Stimulated activated CD8-positive, alpha-beta memory T cell treated with anti-CD3 and anti-CD28 coated beads, Interleukin-15, amount 100 ng/mL, for 48 hours (primary cell): Measurements from ENCODE around the gene REEP1.
"Not testable (repeated sequence)": the region's sequence is repeated elsewhere in the genome, so short reads cannot be mapped to it uniquely, and the experiment has no call there.

ENCODE experiments used
- DNase-seq, 2 donors: peaks; one replicate each; pipeline ENCODE4 v3.0.0-alpha.2; 2020; ENCODE audit warnings: low read depth in 2 of 2

The REEP1 gene

GRCh38 chr2:86345783-86346370 lies 8.5 kb upstream of the REEP1 start:
- not testable (repeated sequence) for DNase-seq

GRCh38 chr2:86344404-86344803 lies 7.0 kb upstream of the REEP1 start:
- no peak for DNase-seq

- DNase-seq, result no peak
Observed at GRCh38 chr2:86342488-86342887, 5.1 kb upstream of the REEP1 start.

GRCh38 chr2:86341470-86341869 lies 4.0 kb upstream of the REEP1 start:
- no peak for DNase-seq

DNA sequence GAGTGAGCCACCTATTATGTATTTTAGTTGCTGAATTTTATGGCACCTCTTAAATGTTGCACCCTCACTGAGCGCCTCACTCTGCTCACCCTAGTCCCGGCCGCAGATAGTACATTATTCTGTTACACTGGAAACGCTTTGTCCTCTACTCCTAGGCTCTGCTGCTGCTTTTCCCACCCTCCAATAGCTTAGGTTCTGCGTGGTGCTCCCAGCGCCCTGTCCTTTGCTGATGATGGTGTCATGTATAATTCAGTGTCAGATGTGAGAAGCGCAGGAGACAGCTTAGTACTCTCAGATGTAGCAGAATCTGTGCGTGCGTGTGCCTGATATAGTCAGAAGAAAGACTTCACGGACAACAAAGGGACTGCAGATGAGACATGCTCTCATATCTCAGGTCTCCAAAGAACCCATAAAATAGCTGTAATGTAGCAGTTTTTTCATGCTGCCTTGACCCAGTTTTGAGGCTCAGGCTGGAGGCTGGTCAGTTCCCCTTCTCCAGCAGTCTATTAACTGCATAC lies 1.4 kb upstream of the REEP1 start:
- DNase-seq, result no peak

DNA sequence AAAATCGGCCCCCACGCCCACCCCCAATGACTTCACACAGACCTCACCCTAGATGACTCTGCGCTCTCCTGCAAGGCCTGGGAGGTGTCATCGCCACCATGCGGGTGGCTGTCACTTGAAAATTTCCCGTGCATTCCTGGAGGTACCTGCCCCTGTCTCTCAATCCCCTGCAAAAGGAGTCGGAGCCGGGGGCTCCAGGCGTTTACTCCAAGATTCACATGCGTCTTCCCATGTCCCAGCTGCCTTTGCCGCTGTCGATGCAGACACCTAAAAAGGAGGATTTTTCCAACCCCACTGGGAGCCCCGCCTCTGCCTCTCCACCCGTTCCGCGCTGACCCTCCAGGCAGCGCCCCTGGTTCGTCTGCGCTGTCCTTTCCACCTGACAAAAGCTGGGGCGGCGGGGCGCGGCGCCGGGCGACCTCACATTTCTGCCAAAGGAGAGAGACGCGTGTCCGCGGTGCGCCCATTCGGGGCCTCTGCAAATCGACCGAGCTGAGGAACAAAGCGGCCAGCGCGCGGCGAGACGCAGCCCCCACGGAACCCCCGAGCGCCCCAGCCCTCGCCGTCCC lies 667 bp downstream of the REEP1 start:
- no peak for DNase-seq

- DNase-seq, result no peak
Observed at GRCh38 chr2:86335865-86336674, 1.4 kb downstream of the REEP1 start.

DNA sequence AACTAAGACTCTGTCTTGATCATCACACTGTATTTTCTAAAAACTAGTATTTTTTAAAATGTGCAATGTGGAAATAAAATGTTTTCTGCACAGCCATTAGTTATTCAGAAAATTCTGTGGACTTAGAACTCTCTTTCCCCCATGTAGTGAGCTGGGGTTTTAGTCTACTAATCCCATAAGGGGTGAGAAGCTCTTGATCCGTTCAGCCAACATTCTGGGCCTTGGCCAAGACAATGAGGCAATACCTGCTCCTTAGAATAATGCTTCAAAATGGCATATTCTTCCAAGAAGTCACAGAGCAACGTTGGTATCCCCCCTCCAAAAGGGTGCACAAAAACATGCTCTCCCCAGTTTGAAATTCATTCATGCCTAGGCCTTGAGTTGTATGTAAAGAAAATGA lies 4.0 kb downstream of the REEP1 start:
- DNase-seq, result no peak

- DNase-seq, result no peak
Observed at GRCh38 chr2:86332654-86333053, 4.8 kb downstream of the REEP1 start.

DNA sequence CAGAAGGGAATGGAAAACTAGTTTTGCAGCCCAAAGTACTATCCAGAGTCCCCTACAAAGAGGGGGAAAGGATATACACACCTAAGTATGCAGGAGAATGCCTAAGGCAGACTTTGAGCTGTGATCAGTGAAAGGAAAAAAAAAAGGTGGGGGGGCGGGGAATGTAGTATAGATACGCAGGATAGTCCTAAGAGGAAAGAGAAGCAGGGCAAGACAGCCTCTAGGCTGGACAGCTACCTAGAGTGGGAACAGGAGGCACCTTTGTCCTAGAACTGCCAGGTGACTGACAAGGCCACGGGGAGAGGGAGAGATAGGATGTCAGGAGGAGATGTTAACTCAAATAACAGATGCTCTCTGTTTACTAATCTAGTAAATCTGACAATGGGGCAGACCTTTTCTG lies 6.0 kb downstream of the REEP1 start:
- DNase-seq, result no peak

GRCh38 chr2:86330001-86330400 lies 7.4 kb downstream of the REEP1 start:
- DNase-seq, result no peak

- DNase-seq, result no peak
Observed at GRCh38 chr2:86323273-86324021, 14.0 kb downstream of the REEP1 start.

GRCh38 chr2:86319700-86320580 lies 17.5 kb downstream of the REEP1 start:
- no peak for DNase-seq

GRCh38 chr2:86315084-86315483 lies 22.3 kb downstream of the REEP1 start:
- no peak for DNase-seq

DNA sequence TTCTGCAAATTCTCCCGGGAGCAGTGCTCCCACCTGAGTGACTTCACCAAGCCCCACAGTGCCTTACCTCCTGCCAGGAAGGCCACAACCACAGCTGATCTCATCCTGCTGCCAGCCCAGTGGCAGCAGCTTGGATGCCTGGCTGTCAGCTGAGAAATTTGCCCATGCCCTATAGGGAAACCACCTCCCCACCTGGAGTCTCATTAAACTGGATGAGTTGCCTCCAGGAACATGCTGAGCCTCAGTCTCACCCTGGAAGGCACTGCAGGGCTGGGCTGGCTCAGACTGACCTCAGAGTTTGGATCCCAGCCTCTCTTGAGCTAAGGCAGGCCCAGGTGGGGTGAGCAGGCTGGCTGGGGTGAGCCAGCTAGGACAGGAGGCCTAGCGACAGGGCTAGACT lies 23.3 kb downstream of the REEP1 start:
- no peak for DNase-seq

DNA sequence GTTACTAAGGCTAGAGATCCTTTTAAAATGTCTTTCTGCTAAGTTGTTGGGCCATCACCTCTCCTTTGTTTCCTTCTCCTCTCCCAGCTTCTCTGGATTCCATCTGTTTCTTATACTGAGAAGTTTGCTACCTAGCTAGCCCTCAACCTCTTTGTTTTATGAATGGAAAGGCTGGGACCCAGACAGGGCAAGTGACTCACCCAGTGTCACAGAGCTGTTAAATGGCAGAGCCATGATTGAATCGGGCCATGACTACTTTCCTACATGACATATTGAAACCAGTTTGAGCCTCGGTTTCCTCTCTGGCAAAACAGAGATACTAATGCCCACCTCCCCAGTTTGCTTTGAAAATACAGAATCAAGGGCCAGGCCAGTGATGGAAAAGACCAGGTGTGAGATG lies 24.1 kb downstream of the REEP1 start:
- no peak for DNase-seq

GRCh38 chr2:86311879-86312278 lies 25.5 kb downstream of the REEP1 start:
- no peak for DNase-seq

DNA sequence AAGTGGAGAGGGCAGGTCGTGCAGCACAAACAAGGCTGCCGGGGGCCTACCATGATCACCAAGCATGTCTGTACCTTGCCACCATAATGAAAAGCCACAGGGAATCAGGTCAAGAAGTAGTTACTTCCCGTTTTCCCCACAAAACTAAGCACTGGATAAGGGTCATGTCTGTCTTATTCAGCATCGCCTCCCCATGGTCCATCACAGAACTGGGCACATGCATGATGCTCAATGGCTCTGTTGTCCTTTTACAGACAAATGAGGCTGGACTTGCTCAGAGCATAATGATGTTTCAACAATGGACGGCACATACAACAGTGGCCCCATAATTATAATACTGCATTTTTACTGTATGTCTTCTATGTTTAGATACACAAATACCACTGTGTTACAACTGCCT lies 27.5 kb downstream of the REEP1 start:
- no peak for DNase-seq

DNA sequence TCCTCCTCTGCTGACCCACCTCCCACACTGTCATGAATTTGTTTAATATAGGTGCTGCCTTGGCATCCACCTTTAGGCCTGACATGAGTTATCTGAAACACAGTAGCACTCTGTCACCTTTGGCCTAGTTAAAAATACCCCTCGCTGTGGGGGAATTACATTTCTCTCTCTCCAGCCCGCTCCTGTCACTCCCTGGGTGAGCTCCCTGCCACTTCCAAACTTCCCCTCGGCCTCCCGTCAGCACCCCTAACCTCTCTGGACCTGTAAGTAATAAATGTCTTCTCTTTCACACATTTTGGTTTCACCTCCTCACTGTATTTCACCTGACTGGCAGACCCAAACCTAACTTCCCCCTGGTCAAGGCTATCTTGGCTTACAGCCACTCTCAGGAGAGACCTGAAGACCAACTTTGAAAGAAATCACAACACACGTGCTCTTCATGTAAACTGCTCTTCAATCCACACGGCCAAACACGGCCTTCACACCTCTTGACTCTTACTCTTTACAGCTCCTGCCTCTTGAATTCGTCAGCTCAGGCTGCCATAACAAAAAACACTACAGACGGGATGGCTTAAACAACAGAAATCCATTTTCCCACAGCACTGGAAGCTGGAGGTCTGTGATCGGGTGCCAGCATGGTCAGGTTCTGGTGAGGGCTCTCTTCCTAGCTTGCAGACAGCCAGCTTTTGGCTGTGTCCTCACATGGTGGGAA lies 28.3 kb downstream of the REEP1 start:
- no peak for DNase-seq

DNA sequence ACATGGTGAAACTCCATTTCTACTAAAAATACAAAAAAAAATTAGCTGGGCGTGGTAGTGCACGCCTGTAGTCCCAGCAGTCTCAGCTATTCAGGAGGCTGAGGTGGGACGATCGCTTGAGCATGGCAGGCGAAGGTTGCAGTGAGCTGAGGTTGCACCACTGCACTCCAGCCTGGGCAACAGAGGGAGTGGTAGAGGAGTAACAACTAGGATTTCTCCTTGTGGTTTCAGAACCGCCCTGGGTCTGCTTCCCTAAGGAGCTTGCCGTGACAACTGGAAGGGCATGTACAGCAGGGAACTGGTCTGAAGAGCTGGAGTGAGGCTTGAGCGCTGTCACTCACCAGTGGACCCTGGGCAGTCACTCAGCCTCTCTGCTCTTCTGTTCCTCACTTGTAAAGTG lies 29.1 kb downstream of the REEP1 start:
- no peak for DNase-seq

DNA sequence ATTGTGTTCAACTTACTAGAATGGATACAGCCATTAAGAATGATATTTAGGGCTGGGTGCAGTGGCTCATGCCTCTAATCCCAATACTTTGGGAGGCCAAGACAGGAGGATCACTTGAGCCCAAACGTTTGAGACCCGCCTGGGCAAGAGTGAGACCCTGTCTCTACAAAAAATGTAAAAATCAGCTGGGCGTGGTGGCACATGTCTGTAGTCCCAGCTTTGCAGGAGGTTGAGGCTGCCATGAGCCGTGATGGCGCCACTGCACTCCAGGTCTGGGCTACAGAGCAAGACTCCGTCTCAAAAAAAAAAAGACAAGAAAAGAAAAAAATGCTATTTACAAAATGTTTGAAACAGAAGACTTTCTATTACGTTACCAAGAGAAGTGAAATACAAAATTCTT lies 30.0 kb downstream of the REEP1 start:
- DNase-seq, result no peak
